HEK293T (cell line): Measurements from ENCODE around the gene SLC22A6.

Experiments used
- CTCF ChIA-PET: fragments of 350-600 bp; formaldehyde crosslinking; extraction: SDS; loops from one replicate; lab custom pipeline; 2021; ENCODE audit warnings: antibody characterized with exemption, inconsistent platforms; lab: Yijun Ruan, JAX
- POLR2A ChIA-PET: fragments of 350-600 bp; formaldehyde crosslinking; extraction: SDS; loops from one replicate; lab custom pipeline; 2020; ENCODE audit warnings: antibody characterized with exemption, inconsistent platforms; lab: Yijun Ruan, JAX
- DNase-seq: peaks from one replicate; pipeline ENCODE4 v3.0.0; 2012; ENCODE audit warnings: mixed read lengths; ENCODE audit errors: extremely low spot score
- ARNT ChIP-seq: fragments of 450-650 bp; IDR thresholded peaks from 2 replicates; pipeline ENCODE4 v1.6.1; 2017; ENCODE audit warnings: mild to moderate bottlenecking
- BHLHE40 ChIP-seq: fragments of 450-650 bp; IDR thresholded peaks from 2 replicates; pipeline ENCODE4 v1.6.1; 2016; ENCODE audit warnings: mild to moderate bottlenecking, moderate library complexity, borderline replicate concordance
- CTBP1 ChIP-seq: fragments of 450-650 bp; IDR thresholded peaks from 2 replicates; pipeline ENCODE4 v1.6.1; 2016; ENCODE audit warnings: borderline replicate concordance
- ELF4 ChIP-seq: fragments of 450-650 bp; IDR thresholded peaks from 2 replicates; pipeline ENCODE4 v1.6.1; 2017; ENCODE audit warnings: antibody characterized with exemption
- FOXA1 ChIP-seq: fragments of 450-650 bp; IDR thresholded peaks from 2 replicates; pipeline ENCODE4 v1.6.1; 2016; ENCODE audit warnings: mild to moderate bottlenecking
- FOXK2 ChIP-seq: fragments of 450-650 bp; IDR thresholded peaks from 2 replicates; pipeline ENCODE4 v1.6.1; 2016; ENCODE audit warnings: mild to moderate bottlenecking
- FOXM1 ChIP-seq: fragments of 450-650 bp; IDR thresholded peaks from 2 replicates; pipeline ENCODE4 v1.6.1; 2017; ENCODE audit warnings: mild to moderate bottlenecking, borderline replicate concordance
- HDGF ChIP-seq: fragments of 450-650 bp; IDR thresholded peaks from 2 replicates; pipeline ENCODE4 v1.6.1; 2017; ENCODE audit warnings: antibody characterized with exemption, borderline replicate concordance
- L3MBTL2 ChIP-seq: fragments of 450-650 bp; conservative IDR thresholded peaks from 2 replicates; pipeline ENCODE4 v1.6.1; 2016; ENCODE audit warnings: mild to moderate bottlenecking
- LEF1 ChIP-seq: fragments of 450-650 bp; IDR thresholded peaks from 2 replicates; pipeline ENCODE4 v1.6.1; 2017; ENCODE audit warnings: mild to moderate bottlenecking, borderline replicate concordance
- NFRKB ChIP-seq: fragments of 450-650 bp; IDR thresholded peaks from 2 replicates; pipeline ENCODE4 v1.6.1; 2016; ENCODE audit warnings: mild to moderate bottlenecking, moderate library complexity
- PKNOX1 ChIP-seq: fragments of 450-650 bp; IDR thresholded peaks from 2 replicates; pipeline ENCODE4 v1.6.1; 2016
- SP1 ChIP-seq: fragments of 450-650 bp; IDR thresholded peaks from 2 replicates; pipeline ENCODE4 v1.6.1; 2017
- SUZ12 ChIP-seq: fragments of 450-650 bp; IDR thresholded peaks from 2 replicates; pipeline ENCODE4 v1.6.1; 2016; ENCODE audit warnings: mild to moderate bottlenecking
- TARDBP ChIP-seq: fragments of 450-650 bp; IDR thresholded peaks from 2 replicates; pipeline ENCODE4 v1.6.1; 2016
- ZNF384 ChIP-seq: fragments of 450-650 bp; IDR thresholded peaks from 2 replicates; pipeline ENCODE4 v1.6.1; 2016

The SLC22A6 gene

GRCh38 chr11:62985041-62985750 is 429 bp upstream of the SLC22A6 start:
- POLR2A ChIA-PET = no interaction called here
- TF ChIP-seq TARDBP = no peak
- no peak for TF ChIP-seq ELF4
- TF ChIP-seq LEF1 = no peak
- TF ChIP-seq SP1 = no peak
- TF ChIP-seq L3MBTL2 = no peak
- no peak for TF ChIP-seq ZNF384
- no peak for TF ChIP-seq CTBP1
- TF ChIP-seq FOXM1 = no peak
- no peak for TF ChIP-seq FOXA1
- TF ChIP-seq ARNT = no peak
- TF ChIP-seq SUZ12 = no peak
- no peak for TF ChIP-seq BHLHE40
- no peak for TF ChIP-seq HDGF
- TF ChIP-seq FOXK2 = no peak
- no peak for TF ChIP-seq PKNOX1
- no peak for DNase-seq
- CTCF ChIA-PET = no interaction called here

GRCh38 chr11:62983536-62984199 is 1.1 kb downstream of the SLC22A6 start:
- no peak for DNase-seq
- CTCF ChIA-PET = no interaction called here
- TF ChIP-seq FOXA1 (no peak), LEF1 (no peak), CTBP1 (no peak), ELF4 (no peak)
- POLR2A ChIA-PET = no interaction called here

- TF ChIP-seq ARNT (no peak), CTBP1 (no peak), ZNF384 (no peak), L3MBTL2 (no peak), PKNOX1 (no peak), SUZ12 (no peak), LEF1 (no peak), NFRKB (no peak), FOXM1 (no peak), SP1 (no peak), TARDBP (no peak), FOXK2 (no peak), FOXA1 (no peak), BHLHE40 (no peak), ELF4 (no peak), HDGF (no peak)
- DNase-seq = no peak
- POLR2A ChIA-PET = no interaction called here
- CTCF ChIA-PET = no interaction called here
Measured at GRCh38 chr11:62981743-62982142, 3.0 kb downstream of the SLC22A6 start.

GRCh38 chr11:62980133-62980760 is 4.5 kb downstream of the SLC22A6 start:
- ChIA-PET CTCF (interaction anchor here (1.0 kb wide), 1 partner anchor 9 kb away, joined by 3 read pairs; no protein-coding TSS in a partner anchor), POLR2A (no interaction called here)
- no peak for DNase-seq
- TF ChIP-seq FOXA1 = no peak
- TF ChIP-seq SP1 = no peak
- no peak for TF ChIP-seq NFRKB
- TF ChIP-seq ELF4 = no peak

- no peak for DNase-seq
- TF ChIP-seq ZNF384 = no peak
- TF ChIP-seq HDGF = no peak
- no peak for TF ChIP-seq FOXA1
- TF ChIP-seq SUZ12 = no peak
- no peak for TF ChIP-seq FOXM1
- no peak for TF ChIP-seq SP1
- TF ChIP-seq LEF1 = no peak
- no peak for TF ChIP-seq TARDBP
- no peak for TF ChIP-seq NFRKB
- TF ChIP-seq BHLHE40 = no peak
- no peak for TF ChIP-seq ELF4
- TF ChIP-seq PKNOX1 = no peak; the same call in 1 of the 2 replicates
- TF ChIP-seq FOXK2 = no peak
- no peak for TF ChIP-seq ARNT
- TF ChIP-seq CTBP1 = no peak
- TF ChIP-seq L3MBTL2 = no peak
- ChIA-PET CTCF (interaction anchor here (0.6 to 3.1 kb wide), 8 partner anchors 15 to 805 kb away, joined by 3 to 25 read pairs (median 6); no protein-coding TSS in a partner anchor), POLR2A (interaction anchor here (1.3 kb wide), 1 partner anchor 15 kb away, joined by 3 read pairs; no protein-coding TSS in a partner anchor)
Measured at GRCh38 chr11:62976109-62976508, 8.7 kb downstream of the SLC22A6 start.
